NCI-H1105 (cell line): ENCODE data around the gene FNDC3B.

ENCODE experiments used
- DNase-seq: peaks from one replicate; lab custom pipeline; 2025; lab: John Stamatoyannopoulos, UW

FNDC3B gene

DNA sequence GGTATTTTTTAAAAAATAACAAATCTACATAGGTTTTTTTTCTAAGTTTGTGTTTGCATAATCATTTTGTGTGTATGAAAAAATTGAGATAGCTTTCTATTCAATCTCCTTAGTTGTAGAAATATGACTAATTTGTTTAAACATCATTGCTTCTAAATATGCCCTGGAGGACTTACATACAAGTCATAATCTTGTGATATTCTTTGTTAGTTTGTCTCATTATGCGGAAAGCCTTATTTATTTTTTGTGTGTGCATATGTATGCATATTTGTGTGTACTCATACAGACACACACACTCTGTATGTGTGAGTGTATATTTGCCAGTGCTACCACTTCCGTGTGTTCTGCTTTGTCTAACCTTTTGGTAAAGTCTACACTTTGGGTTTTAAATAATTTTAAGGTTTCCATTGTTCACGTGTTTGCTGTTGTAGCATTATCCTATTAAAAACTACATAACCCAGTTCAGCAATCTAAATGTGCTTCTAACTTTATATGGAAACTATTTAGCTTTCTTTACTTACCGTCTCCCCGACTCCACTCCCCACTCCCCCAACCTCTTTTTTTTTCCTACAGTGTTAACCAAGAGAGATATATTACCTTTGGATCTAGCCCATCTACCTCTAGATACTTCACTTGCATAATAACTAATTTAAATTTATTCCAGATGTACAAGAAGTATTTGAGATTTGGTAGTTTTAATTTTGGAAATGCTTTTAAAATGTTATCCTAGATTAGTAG is 111.7 kb downstream of the FNDC3B start:
- no peak for DNase-seq

DNA sequence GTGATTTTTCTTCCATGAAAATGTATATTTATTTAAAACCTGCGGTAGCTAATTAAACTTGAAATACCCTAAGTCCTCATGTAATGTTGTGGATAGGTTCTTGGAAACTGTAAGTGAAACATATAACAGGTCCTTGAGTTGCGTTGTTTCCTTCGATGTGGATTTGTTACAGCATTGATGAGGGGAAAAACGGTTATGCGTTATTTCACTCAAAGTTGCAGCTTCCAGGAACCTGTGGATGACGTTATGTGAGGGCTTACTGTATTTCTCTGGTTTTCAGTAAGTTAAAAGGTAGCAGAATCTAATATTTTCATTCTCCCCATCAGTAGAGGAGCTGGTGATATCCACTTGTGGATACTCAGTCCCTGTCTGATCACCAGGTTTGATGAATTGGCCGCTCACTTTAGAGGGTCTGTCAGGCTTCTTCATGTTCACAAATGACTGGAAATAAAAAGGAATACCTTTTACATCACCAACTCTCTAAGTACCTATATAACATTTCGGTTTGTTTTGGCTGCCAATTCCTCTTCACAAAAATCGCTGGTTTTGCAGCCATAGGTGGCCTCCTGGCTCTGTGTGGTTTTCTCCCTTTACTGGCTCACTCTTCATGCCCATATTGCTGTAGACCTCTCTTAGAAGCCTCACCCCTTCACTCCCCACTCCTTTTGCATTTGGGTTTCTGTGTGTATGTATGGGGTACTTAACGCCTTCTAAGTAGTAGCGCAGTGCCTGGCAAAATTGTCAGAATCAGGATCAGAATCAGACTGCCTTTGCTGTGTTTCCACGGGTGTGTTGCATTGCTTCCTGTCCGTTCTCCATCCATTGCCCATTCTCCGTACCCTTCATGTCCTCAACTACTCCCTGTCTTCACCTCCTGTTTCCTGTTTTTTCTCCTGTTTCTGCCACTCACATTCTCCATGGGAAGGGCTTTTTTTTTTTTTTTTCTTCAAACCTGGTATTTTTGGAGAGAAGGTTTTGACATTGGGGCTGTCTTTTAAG is 112.6 kb downstream of the FNDC3B start:
- no peak for DNase-seq

DNA sequence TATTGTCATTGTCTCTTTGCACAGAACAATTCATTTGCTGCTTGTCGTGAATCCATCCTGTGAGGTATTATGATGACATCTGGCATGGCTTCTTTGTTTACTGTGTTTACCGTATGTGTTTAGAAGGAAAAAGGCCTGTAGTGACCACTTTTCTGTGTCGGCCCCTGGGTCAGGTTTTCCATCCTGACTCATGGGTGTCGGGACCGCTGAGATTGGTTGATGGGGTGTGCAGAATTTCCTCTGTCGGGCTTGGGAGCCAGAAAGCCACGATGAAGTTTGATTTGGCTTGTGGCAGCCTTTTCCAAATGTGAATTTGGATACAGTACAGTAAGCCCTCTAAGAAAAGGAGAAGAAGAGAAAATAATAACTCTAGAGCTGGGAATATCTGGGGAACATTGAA is 113.5 kb downstream of the FNDC3B start:
- no peak for DNase-seq

DNA sequence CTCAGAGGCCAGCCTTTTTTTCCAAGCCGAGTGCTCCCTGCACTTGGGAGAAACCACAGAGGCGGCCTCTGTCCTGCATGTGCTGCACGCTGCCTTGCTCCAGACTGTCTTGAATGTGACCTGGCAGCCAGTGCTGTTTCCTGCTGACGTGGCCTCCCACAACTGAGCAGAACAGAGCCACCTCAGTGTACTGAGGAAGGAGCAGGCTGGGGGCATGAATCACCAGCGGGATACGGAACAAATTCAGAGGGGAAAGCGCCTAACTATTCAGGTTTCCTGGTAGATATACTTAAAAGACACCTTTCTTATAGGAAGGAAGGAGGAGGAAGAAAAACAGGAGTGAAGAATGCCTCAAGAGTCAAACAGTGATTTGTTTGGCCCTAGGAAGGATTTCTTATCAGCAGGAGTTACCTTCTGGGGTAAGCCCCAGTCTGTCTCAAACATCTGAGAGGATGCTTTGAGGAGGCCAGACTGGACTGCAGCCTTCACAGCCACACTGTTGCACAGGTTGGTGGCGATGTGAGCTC is 114.0 kb downstream of the FNDC3B start:
- DNase-seq: no peak

DNA sequence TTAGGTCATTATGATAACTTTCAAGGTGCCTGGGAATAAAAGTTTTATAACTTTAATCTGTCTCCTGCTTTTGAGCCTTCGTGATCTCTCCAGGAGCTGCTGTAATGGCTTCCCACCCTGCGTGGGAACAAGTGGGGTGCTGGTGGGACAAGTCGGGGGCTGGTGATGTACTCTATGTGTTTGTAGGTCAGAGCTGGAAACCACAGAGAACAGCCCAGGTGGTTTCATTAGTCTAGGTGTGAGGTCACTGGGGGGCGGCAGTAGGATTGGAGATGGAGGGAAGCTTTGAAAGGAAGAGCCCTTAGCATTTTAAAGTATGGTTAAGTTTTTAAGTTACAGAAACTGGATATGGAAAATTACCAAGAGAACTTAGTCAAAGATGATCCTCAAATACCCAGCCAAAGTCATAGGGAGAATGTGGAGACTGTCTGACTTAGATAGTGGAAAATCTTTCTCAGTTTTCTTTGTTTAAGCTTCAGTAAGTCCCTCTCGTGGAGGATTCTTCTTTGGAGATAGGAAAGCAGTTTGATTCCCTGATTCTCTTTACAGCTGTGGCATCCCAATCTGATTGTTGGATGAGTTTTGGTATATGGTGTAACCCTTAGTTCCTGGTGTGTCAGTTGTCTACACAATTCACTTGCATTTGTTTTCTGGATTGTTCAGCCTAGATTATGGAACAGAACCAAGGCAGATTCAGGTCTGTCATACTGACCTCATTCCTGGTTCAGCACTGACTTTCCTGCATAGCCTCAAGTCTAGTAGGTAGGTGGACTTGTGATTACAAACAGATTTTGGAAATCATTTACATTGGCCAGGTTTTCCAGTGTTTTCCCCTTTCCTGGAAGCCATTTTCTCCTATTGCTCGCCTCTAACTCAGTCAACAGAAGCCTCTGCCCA is 115.6 kb downstream of the FNDC3B start:
- no peak for DNase-seq

DNA sequence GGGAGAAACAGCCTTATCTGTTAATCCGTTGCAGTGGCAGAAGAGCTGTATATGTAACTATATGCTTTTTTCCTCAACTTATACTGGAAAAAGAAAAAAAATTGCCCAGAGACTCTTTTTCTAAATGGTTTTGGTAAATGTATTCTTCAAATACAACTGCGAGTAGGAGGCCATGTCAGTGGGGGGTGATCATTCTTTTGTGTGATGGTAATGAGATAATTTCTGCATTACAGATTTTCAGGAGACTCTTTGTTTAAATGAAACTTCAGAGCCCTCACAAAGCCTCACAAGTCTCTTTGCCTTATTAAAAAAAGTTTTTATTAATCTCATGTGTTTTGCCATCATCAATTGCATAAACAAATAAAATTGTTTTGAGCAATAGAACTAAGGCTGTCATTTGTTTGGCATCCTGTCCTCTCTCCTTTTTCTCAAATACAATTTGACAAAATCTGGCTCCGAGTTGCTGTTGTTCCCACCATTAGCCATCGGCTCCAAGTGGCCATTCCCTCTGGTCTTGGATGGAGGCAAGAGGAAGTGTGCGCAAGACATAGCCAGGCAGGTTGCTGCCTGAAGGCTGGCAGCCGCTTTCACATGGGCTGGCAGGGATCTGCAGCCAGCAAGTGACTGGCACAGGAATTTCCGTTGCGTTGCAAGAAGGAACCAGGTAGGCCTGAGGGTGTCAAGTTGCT is 116.7 kb downstream of the FNDC3B start:
- DNase-seq: no peak

DNA sequence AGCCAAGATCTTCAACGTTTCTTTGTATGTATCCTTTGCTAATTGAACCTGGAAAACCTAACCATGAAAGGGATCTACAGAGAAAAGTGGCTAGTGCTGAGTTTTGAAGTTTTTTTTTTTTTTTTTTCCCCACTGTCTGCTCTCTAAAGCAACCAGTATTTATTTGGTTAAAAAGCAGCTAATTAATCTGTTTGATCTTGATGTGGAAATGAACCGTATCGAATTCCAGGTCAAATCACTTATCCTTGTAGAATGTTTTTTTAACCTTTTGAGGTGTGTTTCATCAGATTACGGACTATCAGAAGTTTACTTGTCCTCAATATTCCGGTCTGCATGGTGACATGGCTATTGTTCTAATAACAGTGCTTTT is 117.2 kb downstream of the FNDC3B start:
- DNase-seq: no peak

DNA sequence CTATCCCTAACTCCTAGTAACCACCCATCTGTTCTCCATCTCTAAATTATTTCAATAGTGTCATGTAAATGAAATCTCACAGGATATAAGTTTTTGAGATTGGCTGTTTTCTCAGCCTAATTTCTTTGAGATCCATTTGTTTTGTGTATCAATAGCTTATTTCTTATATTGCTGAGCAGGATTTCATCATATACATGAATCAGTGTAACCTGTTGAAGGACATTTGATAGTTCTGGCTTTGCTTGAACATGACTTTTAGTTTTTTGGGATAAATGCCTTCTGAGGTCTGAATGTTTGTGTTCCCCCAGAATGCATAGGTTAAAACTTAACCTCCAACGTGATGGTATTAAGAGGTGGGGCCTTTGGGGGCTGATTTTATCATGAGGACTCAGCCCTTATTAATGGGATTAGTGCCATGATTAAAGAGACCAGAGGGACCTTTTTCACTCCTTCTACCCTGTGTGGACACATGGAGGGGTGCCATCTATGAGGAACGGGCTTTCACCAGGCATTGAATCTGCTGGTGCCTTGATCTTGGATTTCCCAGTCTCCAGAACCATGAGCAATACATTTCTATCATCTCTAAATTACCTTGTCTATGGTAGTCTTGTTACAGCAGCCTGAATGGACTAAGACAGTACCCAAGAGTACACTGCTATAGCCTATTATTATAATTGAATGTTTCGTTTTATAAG is 118.3 kb downstream of the FNDC3B start:
- no peak for DNase-seq

DNA sequence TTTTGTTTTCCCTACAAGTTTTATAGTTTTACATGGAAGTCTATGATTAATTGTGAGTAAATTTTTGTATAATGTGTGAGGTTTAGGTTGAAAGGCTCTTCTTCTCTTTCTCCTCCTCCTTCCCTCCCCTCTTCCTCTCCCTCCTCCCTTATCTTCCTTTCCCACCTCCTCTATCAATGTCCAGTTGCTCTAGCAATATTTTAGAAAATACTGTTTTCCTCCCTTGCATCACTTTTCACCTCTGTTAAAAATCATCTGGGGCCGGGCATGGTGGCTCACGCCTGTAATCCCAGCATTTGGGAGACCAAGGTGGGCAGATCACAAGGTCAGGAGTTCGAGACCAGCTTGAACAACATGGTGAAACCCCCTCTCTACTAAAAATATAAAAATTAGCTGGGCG is 119.4 kb downstream of the FNDC3B start:
- no peak for DNase-seq

DNA sequence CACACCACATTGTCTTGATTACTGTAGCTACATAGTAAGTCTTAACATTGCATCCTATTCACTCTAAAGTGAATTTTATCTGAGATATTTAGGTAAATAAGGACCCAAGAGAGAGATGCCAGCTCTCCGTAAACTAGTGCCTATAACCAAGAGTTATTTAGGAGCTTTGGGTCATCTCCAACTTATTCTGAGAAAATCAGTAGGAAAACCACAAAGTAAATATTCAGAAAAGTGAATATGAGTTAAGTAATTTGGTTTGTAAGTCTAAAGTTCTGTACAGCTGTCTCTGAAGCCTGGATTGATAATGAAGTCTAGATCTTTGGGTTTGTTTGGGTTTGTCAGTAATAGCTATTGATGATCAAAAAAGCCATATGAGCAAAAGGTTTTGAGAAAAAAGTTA is 120.0 kb downstream of the FNDC3B start:
- DNase-seq: no peak

DNA sequence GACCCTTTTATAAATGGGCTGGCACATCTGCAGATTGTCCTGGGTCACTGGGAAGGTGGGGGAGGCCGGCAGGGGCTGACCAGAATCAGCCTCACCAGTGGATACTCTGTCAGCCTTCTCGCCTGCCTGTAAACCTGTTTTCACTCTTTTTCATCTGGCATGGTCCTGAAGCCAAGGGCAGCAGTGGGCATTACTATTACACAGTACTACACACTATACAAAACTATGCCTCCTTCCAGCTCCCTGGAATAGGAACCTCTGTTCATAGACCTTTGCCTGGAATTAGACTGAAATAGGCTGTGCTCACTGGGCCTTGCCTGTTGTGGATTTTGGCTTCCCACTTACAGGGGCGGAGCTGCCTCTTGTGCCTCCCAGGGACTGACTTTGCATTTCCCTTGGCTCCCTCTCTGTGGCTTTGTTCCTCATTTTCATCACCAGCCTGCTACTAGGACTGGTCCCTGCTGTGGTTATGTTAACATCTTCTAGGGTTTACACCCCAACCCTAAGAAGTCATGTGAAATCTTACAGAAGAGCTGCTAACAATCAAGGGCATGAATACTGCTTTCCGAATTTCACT is 120.7 kb downstream of the FNDC3B start:
- DNase-seq: no peak

DNA sequence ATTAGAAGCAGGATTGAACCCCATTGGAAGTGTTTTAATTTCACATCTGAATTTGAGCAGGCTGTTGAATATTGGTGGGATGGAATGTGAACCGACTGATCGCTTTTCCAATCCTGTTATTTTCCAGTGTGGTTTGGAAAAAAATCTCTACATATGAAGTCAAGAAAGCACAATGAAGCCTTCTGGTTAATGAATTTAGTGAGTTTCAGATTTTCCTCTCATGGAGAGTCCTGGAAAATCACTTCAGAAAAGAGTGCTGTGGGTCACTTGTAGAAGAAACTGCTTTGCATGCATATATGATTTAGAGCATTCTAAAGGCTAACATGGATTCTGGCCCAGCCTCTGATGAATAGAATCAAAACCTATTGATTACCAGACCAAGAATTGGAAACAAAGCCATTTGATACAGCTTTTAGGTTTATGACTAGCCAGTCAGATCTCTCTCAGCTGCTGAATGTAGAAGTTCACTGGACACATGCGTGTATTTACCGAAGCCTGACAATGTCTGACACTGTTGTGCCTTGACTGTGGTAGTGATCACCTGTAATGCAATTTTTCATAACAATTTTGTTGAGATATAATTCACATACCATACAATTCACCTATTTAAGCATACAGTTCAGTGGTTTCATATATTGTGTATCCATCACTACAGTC is 121.9 kb downstream of the FNDC3B start:
- DNase-seq: no peak

DNA sequence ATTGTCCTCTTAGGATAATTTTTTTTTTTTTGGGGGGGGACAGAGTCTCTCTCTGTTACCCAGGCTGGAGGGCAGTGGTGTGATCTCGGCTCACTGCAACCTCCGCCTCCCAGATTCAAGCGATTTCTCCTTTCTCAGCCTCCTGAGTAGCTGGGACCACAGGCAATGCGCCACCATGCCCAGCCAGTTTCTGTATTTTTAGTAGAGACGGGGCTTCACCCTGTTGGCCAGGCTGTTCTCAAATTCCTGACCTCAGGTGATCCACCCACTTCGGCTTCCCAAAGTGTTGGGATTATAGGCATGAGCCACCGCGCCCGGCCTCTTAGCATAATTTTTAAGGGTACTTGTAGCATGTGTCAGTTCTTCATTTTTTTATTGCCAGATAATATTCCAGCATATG is 122.6 kb downstream of the FNDC3B start:
- no peak for DNase-seq

DNA sequence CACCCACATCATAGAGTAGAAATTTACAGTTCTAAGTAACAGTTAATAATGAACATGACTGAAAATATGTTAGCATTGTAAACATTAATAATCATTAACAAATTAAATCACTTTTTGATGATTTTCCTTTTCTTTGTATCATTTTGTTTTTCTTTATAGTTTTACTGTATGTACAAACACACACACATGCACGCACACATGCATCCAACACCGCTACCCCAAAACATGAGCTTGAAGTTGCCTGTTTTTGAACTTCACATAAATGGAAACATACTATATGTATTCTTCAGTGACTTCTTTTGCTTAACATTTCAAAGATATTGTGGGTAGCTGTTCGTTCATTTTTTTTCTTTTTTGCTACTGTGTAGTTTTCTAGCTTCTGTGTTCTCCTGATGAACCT is 123.9 kb downstream of the FNDC3B start:
- no peak for DNase-seq

DNA sequence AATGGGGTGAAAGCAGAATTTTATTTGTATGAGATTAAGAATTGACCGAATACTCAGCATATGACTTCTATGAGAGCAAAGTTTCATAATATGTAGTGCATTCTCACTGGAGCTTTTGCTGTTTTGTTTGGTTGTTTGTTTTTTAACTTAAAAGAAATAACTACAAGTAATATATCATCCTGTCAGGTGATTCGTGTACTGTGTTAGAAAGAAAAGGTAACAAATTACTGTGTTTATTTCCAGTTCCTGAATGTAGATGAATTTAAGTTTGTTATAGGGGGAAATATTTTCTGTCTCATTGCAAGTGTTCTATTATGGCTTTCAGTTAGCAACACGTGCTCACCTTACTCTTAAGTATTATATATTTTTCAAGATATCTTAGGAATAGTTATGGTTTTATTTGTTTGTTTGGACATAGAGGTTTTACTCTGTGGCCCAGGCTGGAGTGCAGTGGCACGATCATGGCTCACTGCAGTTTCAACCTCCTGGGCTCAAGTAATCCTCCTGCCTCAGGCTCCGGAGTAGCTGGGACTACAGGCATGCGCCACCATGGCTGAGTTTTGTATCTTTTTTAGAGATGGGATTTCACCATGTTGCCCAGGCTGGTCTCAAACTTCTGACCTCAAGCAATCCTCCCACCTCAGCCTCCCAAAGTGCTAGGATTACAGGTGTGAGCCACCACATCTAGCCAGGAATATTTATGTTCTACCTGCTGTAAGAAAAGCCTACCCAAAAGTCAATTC is 125.4 kb downstream of the FNDC3B start:
- no peak for DNase-seq

DNA sequence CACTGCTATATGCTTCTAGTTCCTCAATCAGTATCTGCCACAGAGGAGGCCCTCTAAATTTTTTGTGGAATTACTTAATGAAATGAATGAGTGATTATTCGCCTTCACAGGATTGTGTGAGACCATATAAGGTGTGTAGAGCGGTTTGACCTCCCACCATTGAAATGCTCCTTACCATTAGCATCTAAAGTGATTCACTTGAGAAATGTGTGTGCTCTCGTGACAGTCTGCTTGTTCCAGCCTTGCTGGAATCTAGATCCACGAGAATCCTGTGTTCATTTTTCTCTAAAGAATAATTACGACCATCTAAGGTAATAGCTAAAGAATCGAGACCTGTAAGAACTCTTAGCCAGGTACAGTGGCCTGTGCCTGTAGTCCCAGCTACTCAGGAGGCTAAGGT is 126.9 kb downstream of the FNDC3B start:
- no peak for DNase-seq

DNA sequence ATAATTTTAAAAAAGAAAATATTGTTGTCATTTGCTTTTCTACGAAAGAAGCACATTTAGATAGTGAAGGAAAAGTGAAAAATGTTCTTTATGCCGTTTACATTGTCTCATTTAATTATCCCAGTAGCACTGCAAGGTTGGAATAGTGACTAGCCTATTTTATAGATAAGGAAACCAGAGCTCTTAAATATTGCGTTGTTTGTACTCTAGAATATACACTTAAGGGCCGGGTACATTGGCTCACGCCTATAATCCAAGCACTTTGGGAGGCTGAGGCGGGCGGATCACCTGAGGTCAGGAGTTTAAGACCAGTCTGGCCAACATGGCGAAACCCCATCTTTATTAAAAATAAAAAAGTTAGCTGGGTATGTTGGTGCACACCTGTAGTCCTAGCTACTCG is 127.5 kb downstream of the FNDC3B start:
- no peak for DNase-seq

DNA sequence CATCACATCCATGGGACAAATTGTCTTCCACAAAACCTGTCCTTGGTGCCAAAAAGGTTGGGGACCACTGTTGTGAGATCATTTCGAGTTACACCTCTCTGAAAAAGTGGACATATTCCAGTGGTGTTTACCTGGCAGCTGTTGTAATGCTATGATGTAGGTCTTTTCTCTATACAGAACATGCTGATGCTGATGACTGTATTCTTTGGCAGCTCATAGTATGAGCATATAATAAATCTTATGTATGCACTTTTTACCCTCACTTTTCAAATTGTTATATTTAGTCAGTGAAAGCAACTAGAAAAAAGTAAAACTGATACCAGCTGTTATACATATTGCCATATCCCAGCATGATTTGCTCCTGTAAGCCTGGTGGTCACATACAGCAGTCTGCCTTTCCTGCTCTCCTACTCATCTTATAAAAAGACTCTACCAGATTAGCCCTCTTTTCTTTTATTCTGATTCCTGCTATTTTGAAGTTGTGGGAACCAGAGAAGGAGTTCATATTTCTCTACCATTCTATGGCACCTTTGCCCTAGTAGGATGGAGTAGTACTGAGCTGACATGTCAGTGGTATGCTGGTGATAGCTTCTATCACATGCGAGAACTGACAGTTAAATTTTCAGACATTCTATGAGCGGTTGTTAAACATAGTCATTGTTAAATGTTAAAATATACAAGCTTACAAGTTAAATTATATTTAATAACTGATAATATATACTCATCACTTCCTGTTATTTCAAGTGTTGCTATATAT is 128.7 kb downstream of the FNDC3B start:
- no peak for DNase-seq
